Neuronal stem cell (in vitro differentiated cells): ENCODE measurements around the gene C7orf57.

Source experiments
- DNase-seq: peaks from one replicate; pipeline ENCODE4 v3.0.0-alpha.2; 2013; ENCODE audit warnings: low spot score
- H2AFZ ChIP-seq: one replicate; pipeline ENCODE4 v1.6.1; 2013; ENCODE audit warnings: mild to moderate bottlenecking, low read length, inconsistent platforms
- H2AK5ac ChIP-seq: 2 replicates; pipeline ENCODE4 v1.6.1; 2013; ENCODE audit warnings: low read depth, mild to moderate bottlenecking, inconsistent platforms, low read length, moderate library complexity, mixed read lengths
- H2BK120ac ChIP-seq: 2 replicates; pipeline ENCODE4 v1.6.1; 2013; ENCODE audit warnings: low read depth, mild to moderate bottlenecking, inconsistent platforms, low read length, moderate library complexity, mixed read lengths
- H2BK12ac ChIP-seq: one replicate; pipeline ENCODE4 v1.6.1; 2013; ENCODE audit warnings: low read length, inconsistent platforms
- H2BK15ac ChIP-seq: 2 replicates; pipeline ENCODE4 v1.6.1; 2013; ENCODE audit warnings: mild to moderate bottlenecking, low read length, inconsistent platforms, mixed read lengths
- H2BK5ac ChIP-seq: one replicate; pipeline ENCODE4 v1.6.1; 2013; ENCODE audit warnings: inconsistent platforms, mild to moderate bottlenecking, low read length, moderate library complexity
- H3K14ac ChIP-seq: one replicate; pipeline ENCODE4 v1.6.1; 2013; ENCODE audit warnings: low read length, inconsistent platforms
- H3K18ac ChIP-seq: 2 replicates; pipeline ENCODE4 v1.6.1; 2013; ENCODE audit warnings: low read length, inconsistent platforms
- H3K23ac ChIP-seq: 2 replicates; pipeline ENCODE4 v1.6.1; 2013; ENCODE audit warnings: low read depth, mild to moderate bottlenecking, mixed read lengths, low read length, inconsistent platforms; ENCODE audit not compliant: poor library complexity
- H3K27ac ChIP-seq: replicated peaks from 3 replicates; pipeline ENCODE4 v1.5.1; 2013; ENCODE audit warnings: low read length, inconsistent platforms
- H3K27me3 ChIP-seq, 3 experiments: 2 replicates each; pipeline ENCODE4 v1.6.1; 2013; ENCODE audit warnings: low read length in 3 of 3, mild to moderate bottlenecking in 2 of 3, inconsistent platforms in 1 of 3, low read depth in 1 of 3, mixed read lengths in 1 of 3, moderate library complexity in 1 of 3; ENCODE audit not compliant: control insufficient read depth in 3 of 3, insufficient read depth in 3 of 3
- H3K36me3 ChIP-seq, 2 donors: replicated peaks in 1 of 2; 2 replicates each; pipeline ENCODE4 v1.6.1; 2013; ENCODE audit warnings: low read length in 2 of 2; ENCODE audit not compliant: control insufficient read depth in 2 of 2, insufficient read depth in 2 of 2
- H3K4ac ChIP-seq: 2 replicates; pipeline ENCODE4 v1.6.1; 2013; ENCODE audit warnings: inconsistent platforms, mild to moderate bottlenecking, low read length, moderate library complexity
- H3K4me1 ChIP-seq, 2 donors: 1 replicate in 1 of 2; 2 replicates in 1 of 2; pipeline ENCODE4 v1.6.1; 2013; ENCODE audit warnings: low read length in 2 of 2, low read depth in 1 of 2; ENCODE audit not compliant: control insufficient read depth in 2 of 2, insufficient read depth in 1 of 2
- H3K4me2 ChIP-seq: one replicate; pipeline ENCODE4 v1.6.1; 2013; ENCODE audit warnings: mild to moderate bottlenecking, low read length, inconsistent platforms; ENCODE audit not compliant: insufficient read depth, poor library complexity, severe bottlenecking
- H3K4me3 ChIP-seq, 2 donors: 2 replicates each; pipeline ENCODE4 v1.5.1; 2013; ENCODE audit warnings: low read length in 2 of 2, mild to moderate bottlenecking in 2 of 2, inconsistent platforms in 1 of 2, moderate library complexity in 1 of 2
- H3K79me1 ChIP-seq: one replicate; pipeline ENCODE4 v1.6.1; 2013; ENCODE audit warnings: low read depth, mild to moderate bottlenecking, inconsistent platforms, low read length, moderate library complexity
- H3K9ac ChIP-seq: one replicate; pipeline ENCODE4 v1.6.1; 2013; ENCODE audit warnings: mild to moderate bottlenecking, low read depth, low read length, inconsistent platforms; ENCODE audit not compliant: poor library complexity
- H3K9me3 ChIP-seq, 2 donors: replicated peaks in 1 of 2; 2 replicates each; pipeline versions ENCODE3 to v1.6.1; 2013; ENCODE audit warnings: low read length in 2 of 2, mild to moderate bottlenecking in 2 of 2, inconsistent platforms in 1 of 2, low read depth in 1 of 2, mixed read lengths in 1 of 2, moderate library complexity in 1 of 2; ENCODE audit not compliant: control insufficient read depth in 2 of 2, insufficient read depth in 1 of 2
- H4K8ac ChIP-seq: one replicate; pipeline ENCODE4 v1.6.1; 2013; ENCODE audit warnings: low read depth, mild to moderate bottlenecking, inconsistent platforms, low read length, moderate library complexity
- H4K91ac ChIP-seq: one replicate; pipeline ENCODE4 v1.6.1; 2013; ENCODE audit warnings: low read length, low read depth, mild to moderate bottlenecking, inconsistent platforms; ENCODE audit not compliant: poor library complexity
- WGBS, 2 donors: extraction: QIAGEN DNeasy Blood & Tissue Kit; methylation state at CpG; one replicate each; pipeline ENCODE4 v1.1.7; 2013; ENCODE audit warnings: missing lambda C conversion rate in 2 of 2, mixed read lengths in 1 of 2; ENCODE audit not compliant: insufficient read length in 2 of 2, insufficient replicate concordance in 1 of 2; ENCODE audit errors: extremely low coverage in 2 of 2; 5-methylcytosine and 5-hydroxymethylcytosine counted together

Gene C7orf57

DNA sequence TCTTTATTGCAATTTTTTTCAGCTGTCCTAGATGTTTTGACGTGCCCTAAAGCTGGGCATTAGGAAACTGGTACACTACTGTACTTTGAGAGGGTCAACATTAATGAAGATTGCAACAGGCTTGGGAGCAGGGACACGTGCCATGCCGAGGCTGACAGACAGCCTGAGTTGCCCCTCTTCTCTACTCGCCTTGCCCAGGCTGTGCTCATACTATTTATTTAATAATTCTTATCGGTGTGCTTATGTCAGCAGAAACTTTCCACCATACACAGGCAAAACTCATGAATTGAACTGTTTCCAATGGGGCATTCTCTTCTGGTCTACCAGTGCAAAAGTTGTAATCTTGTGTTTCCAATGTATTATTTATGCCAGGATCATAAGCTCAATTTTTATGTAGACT is 24.4 kb downstream of the C7orf57 start:
- H3K36me3 ChIP-seq = no peaks in the 10 kb centered on the region
- no peak for DNase-seq
- no peak overlapping the region for H3K4me3 ChIP-seq
- no peaks in the 10 kb centered on the region for H3K27me3 ChIP-seq
- H2BK120ac ChIP-seq = no peak overlapping the region
- H3K27ac ChIP-seq = no peak overlapping the region
- H3K14ac ChIP-seq = no peak overlapping the region
- H2AFZ ChIP-seq = no peak overlapping the region
- H3K4ac ChIP-seq = no peak overlapping the region
- H2BK15ac ChIP-seq = no peak overlapping the region
- no peak overlapping the region for H3K18ac ChIP-seq
- H3K4me1 ChIP-seq = peaks cover 0 to 3% of the 10 kb centered on the region in 2 donors
- H3K79me1 ChIP-seq = no peaks in the 10 kb centered on the region
- H3K4me2 ChIP-seq = no peak overlapping the region
- no peak overlapping the region for H2BK5ac ChIP-seq
- no peak overlapping the region for H4K8ac ChIP-seq
- no peak overlapping the region for H2AK5ac ChIP-seq
- WGBS, 2 donors = no CpG with 5 or more reads among the region's 5 CpGs
- no peak overlapping the region for H2BK12ac ChIP-seq
- H3K9me3 ChIP-seq = no peaks in the 10 kb centered on the region
- H3K9ac ChIP-seq = no peak overlapping the region
- no peak overlapping the region for H4K91ac ChIP-seq
- H3K23ac ChIP-seq = no peak overlapping the region

GRCh38 chr7:48063985-48064384 is 28.6 kb downstream of the C7orf57 start:
- H3K9me3 ChIP-seq = no peaks in the 10 kb centered on the region
- H3K23ac ChIP-seq = no peak overlapping the region
- WGBS, 2 donors = 100% methylated on average over 1 of the region's 1 CpG
- H3K4me2 ChIP-seq = no peak overlapping the region
- no peak overlapping the region for H2BK5ac ChIP-seq
- no peak overlapping the region for H3K4ac ChIP-seq
- H2BK15ac ChIP-seq = no peak overlapping the region
- no peak overlapping the region for H3K18ac ChIP-seq
- H3K79me1 ChIP-seq = no peaks in the 10 kb centered on the region
- no peak overlapping the region for H3K14ac ChIP-seq
- no peak for DNase-seq
- no peak overlapping the region for H3K4me3 ChIP-seq
- H2AK5ac ChIP-seq = no peak overlapping the region
- H2BK120ac ChIP-seq = no peak overlapping the region
- no peak overlapping the region for H2AFZ ChIP-seq
- H3K27me3 ChIP-seq = no peaks in the 10 kb centered on the region
- no peak overlapping the region for H3K27ac ChIP-seq
- no peak overlapping the region for H2BK12ac ChIP-seq
- no peak overlapping the region for H3K9ac ChIP-seq
- no peak overlapping the region for H4K8ac ChIP-seq
- no peak overlapping the region for H4K91ac ChIP-seq
- H3K4me1 ChIP-seq = peaks cover 0 to 3% of the 10 kb centered on the region in 2 donors
- no peaks in the 10 kb centered on the region for H3K36me3 ChIP-seq

GRCh38 chr7:48067475-48067874 is 32.1 kb downstream of the C7orf57 start:
- Histone ChIP-seq H3K4me3 (no peak overlapping the region), H2AFZ (no peak overlapping the region), H3K18ac (no peak overlapping the region), H4K91ac (no peak overlapping the region), H3K79me1 (no peaks in the 10 kb centered on the region), H3K36me3 (no peaks in the 10 kb centered on the region), H3K23ac (no peak overlapping the region), H2BK15ac (no peak overlapping the region), H4K8ac (no peak overlapping the region), H3K4me1 (peaks cover 0 to 3% of the 10 kb centered on the region in 2 donors), H3K27me3 (no peaks in the 10 kb centered on the region), H3K9me3 (peaks cover 0 to 2% of the 10 kb centered on the region in 2 donors), H3K4ac (no peak overlapping the region), H3K4me2 (no peak overlapping the region), H2BK5ac (no peak overlapping the region), H2AK5ac (no peak overlapping the region), H3K9ac (no peak overlapping the region), H2BK12ac (no peak overlapping the region), H3K27ac (no peak overlapping the region), H3K14ac (no peak overlapping the region), H2BK120ac (no peak overlapping the region)
- DNase-seq = no peak
- WGBS, 2 donors = no CpG with 5 or more reads among the region's 2 CpGs

GRCh38 chr7:48074204-48074654 is 38.9 kb downstream of the C7orf57 start:
- Histone ChIP-seq H4K91ac (no peak overlapping the region), H3K23ac (no peak overlapping the region), H3K27me3 (no peaks in the 10 kb centered on the region), H4K8ac (no peak overlapping the region), H3K36me3 (no peaks in the 10 kb centered on the region), H2BK15ac (no peak overlapping the region), H3K14ac (no peak overlapping the region), H3K79me1 (no peaks in the 10 kb centered on the region), H3K27ac (no peak overlapping the region), H2BK120ac (no peak overlapping the region), H3K4me2 (no peak overlapping the region), H3K4me3 (no peak overlapping the region), H2AK5ac (no peak overlapping the region), H2BK12ac (no peak overlapping the region), H2AFZ (peak overlapping the region; percentile 24), H3K18ac (no peak overlapping the region), H3K4me1 (no peaks in the 10 kb centered on the region), H3K9ac (no peak overlapping the region), H3K4ac (no peak overlapping the region), H3K9me3 (peaks cover 0 to 2% of the 10 kb centered on the region in 2 donors), H2BK5ac (no peak overlapping the region)
- no peak for DNase-seq
